Activated naive CD4-positive, alpha-beta T cell treated with anti-CD3 and anti-CD28 coated beads for 36 hours (primary cell): ENCODE data around the gene MST1R. TPM values are rescaled to one million over a fixed set of nuclear protein-coding genes. Genes with fewer than 3 reads are reported as not detected.
A peak's percentile ranks its signal among the peaks of the same experiment; 100 is the strongest.
"Not testable (repeated sequence)": the region's sequence is repeated elsewhere in the genome, so short reads cannot be mapped to it uniquely, and the experiment has no call there.

Experiments used
- CTCF ChIA-PET: fragments of 350-600 bp; sonication (Branson Sonifier 250); formaldehyde crosslinking; loops from one replicate; lab custom pipeline; 2021; ENCODE audit warnings: antibody characterized with exemption; lab: Charles Lee
- DNase-seq: peaks from one replicate; pipeline ENCODE4 v3.0.0-alpha.2; 2020
- H3K27ac Mint-ChIP-seq: one replicate; pipeline ENCODE4 v1.8.0; 2021; ENCODE audit warnings: mild to moderate bottlenecking, mixed read lengths
- H3K27me3 Mint-ChIP-seq: one replicate; pipeline ENCODE4 v1.8.0; 2021; ENCODE audit warnings: low read depth, mixed read lengths
- H3K36me3 Mint-ChIP-seq: one replicate; pipeline ENCODE4 v1.8.0; 2021; ENCODE audit warnings: low read depth, mixed read lengths
- H3K4me1 Mint-ChIP-seq: one replicate; pipeline ENCODE4 v1.8.0; 2021; ENCODE audit warnings: low read depth, mixed read lengths
- H3K4me3 Mint-ChIP-seq: one replicate; pipeline ENCODE4 v1.8.0; 2021; ENCODE audit warnings: mild to moderate bottlenecking, moderate library complexity, mixed read lengths
- H3K9me3 Mint-ChIP-seq: one replicate; pipeline ENCODE4 v1.8.0; 2021; ENCODE audit warnings: mixed read lengths
- intact Hi-C: fragments of 100-400 bp; cut with micrococcal nuclease; formaldehyde crosslinking; loops from one replicate; pipeline ENCODE4 v1.15.1; 2023
- total RNA-seq, 2 experiments: library from RNA; stranded (reverse); gene quantifications; one replicate each; pipeline ENCODE4 v1.2.3, GENCODE V29; 2021

Gene MST1R
- total RNA-seq, 2 experiments from 2014 or later: 0.27 to 0.41 TPM

- DNase-seq: no peak
- Mint-ChIP-seq H3K27ac (peak overlapping the region; percentile 70), H3K9me3 (no peaks in the 10 kb centered on the region), H3K27me3 (no peaks in the 10 kb centered on the region), H3K4me3 (peak overlapping the region; percentile 81), H3K4me1 (peaks cover 32% of the 10 kb centered on the region), H3K36me3 (no peaks in the 10 kb centered on the region)
- intact Hi-C loops: loop anchor here (1.0 to 2.0 kb wide), 3 partner anchors 12 to 160 kb away; partner anchors contain the start of genes RBM5, RBM6 and TRAIP
- CTCF ChIA-PET: interaction anchor here (0.7 to 1.6 kb wide), 4 partner anchors 8 to 89 kb away, joined by 3 to 4 read pairs (median 3); partner anchors contain the start of gene TRAIP
Measured at GRCh38 chr3:49928481-49929017, 24.9 kb upstream of the MST1R start.

GRCh38 chr3:49927798-49928197, 24.1 kb upstream of the MST1R start:
- intact Hi-C loops: loop anchor here (2.0 kb wide), 1 partner anchor 161 kb away; the partner anchor contains the start of gene RBM5

GRCh38 chr3:49926117-49926728, 22.6 kb upstream of the MST1R start:
- Mint-ChIP-seq H3K27ac (no peak overlapping the region), H3K4me3 (no peak overlapping the region), H3K4me1 (peaks cover 31% of the 10 kb centered on the region), H3K9me3 (no peaks in the 10 kb centered on the region), H3K27me3 (no peaks in the 10 kb centered on the region), H3K36me3 (no peaks in the 10 kb centered on the region)
- CTCF ChIA-PET: no interaction called here
- no peak for DNase-seq
- intact Hi-C loops: no loop called here

More at GRCh38 chr3:49927798-49928197, 24.1 kb upstream of the MST1R start:
- CTCF ChIA-PET: interaction anchor here (0.7 to 1.6 kb wide), 2 partner anchors 9 to 21 kb away, joined by 3 to 4 read pairs; no protein-coding TSS in a partner anchor
- no peak for DNase-seq
- Mint-ChIP-seq H3K4me1 (peaks cover 32% of the 10 kb centered on the region), H3K4me3 (no peak overlapping the region), H3K27ac (no peak overlapping the region), H3K36me3 (no peaks in the 10 kb centered on the region), H3K27me3 (no peaks in the 10 kb centered on the region), H3K9me3 (no peaks in the 10 kb centered on the region)

- no peaks in the 10 kb centered on the region for H3K27me3 Mint-ChIP-seq
- no peaks in the 10 kb centered on the region for H3K9me3 Mint-ChIP-seq
- peaks cover 26% of the 10 kb centered on the region for H3K4me1 Mint-ChIP-seq
- CTCF ChIA-PET: interaction anchor here (0.7 kb wide), 1 partner anchor 884 kb away, joined by 3 read pairs; no protein-coding TSS in a partner anchor
- intact Hi-C loops: no loop called here
- no peak overlapping the region for H3K4me3 Mint-ChIP-seq
- no peak overlapping the region for H3K27ac Mint-ChIP-seq
- DNase-seq: no peak
- no peaks in the 10 kb centered on the region for H3K36me3 Mint-ChIP-seq
Measured at GRCh38 chr3:49925485-49925884, 21.8 kb upstream of the MST1R start.

- H3K4me3 Mint-ChIP-seq: no peak overlapping the region
- H3K27ac Mint-ChIP-seq: no peak overlapping the region
- intact Hi-C loops: no loop called here
- peaks cover 18% of the 10 kb centered on the region for H3K4me1 Mint-ChIP-seq
- H3K36me3 Mint-ChIP-seq: no peaks in the 10 kb centered on the region
- no peaks in the 10 kb centered on the region for H3K27me3 Mint-ChIP-seq
- no peak for DNase-seq
- CTCF ChIA-PET: interaction anchor here (0.6 kb wide), 1 partner anchor 11 kb away, joined by 6 read pairs; no protein-coding TSS in a partner anchor
- H3K9me3 Mint-ChIP-seq: no peaks in the 10 kb centered on the region
Measured at GRCh38 chr3:49924683-49925082, 21.0 kb upstream of the MST1R start.

DNA sequence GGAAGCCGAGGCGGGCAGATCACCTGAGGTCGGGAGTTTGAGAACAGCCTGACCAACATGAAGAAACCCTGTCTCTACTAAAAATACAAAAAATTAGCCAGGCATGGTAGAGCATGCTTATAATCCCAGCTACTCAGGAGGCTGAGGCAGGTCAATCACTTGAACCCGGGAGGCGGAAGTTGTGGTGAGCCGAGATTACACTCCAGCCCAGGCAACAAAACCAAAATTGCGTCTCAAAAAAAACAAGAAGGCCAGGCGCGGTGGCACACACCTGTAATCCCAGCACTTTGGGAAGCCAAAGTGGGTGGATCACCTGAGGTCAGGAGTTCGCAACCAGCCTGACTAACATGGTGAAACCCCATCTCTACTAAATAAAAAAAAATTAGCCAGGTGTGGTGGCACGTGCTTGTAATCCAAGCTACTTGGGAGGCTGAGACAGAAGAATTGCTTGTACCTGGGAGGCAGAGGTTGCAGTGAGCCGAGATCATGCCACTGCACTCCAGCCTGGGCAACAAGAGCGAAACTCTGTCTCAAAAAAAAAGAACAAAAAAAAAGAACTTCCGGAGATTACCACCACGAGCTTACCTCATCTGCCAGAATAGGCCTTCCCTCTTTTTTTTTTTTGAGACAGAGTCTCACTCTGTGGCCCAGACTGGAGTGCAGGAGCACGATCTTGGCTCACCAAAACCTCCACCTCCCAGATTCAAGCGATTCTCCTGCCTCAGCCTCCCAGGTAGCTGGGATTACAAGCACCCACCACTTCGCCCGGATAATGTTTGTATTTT, 14.3 kb upstream of the MST1R start:
- DNase-seq, H3K36me3 Mint-ChIP-seq, H3K27me3 Mint-ChIP-seq, intact Hi-C loops, H3K27ac Mint-ChIP-seq, CTCF ChIA-PET, H3K9me3 Mint-ChIP-seq, H3K4me3 Mint-ChIP-seq, H3K4me1 Mint-ChIP-seq: not testable (repeated sequence)

DNA sequence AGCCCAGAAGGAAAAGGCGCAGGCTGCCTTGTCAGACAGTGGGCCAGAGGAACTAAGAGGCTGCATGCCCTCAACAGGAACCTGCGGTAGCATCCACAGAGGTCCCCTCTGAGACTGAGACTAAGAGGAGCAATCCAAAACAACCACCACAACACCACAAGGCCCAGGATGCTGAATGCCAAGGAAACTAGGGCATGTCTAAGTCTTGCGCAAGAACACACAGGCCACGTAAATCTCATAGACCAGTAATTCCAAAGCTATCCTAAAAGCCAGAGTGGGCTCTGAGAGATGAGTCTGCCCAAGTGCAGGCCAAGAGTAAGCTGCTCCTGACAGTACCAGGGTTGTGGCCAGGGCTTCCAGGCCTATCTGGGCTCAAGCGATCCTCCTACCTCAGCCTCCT, 13.0 kb upstream of the MST1R start:
- Mint-ChIP-seq H3K27me3 (no peaks in the 10 kb centered on the region), H3K9me3 (no peaks in the 10 kb centered on the region), H3K4me1 (peaks cover 2% of the 10 kb centered on the region), H3K27ac (no peak overlapping the region), H3K36me3 (peaks cover 1% of the 10 kb centered on the region), H3K4me3 (no peak overlapping the region)
- DNase-seq: no peak
- intact Hi-C loops: no loop called here
- CTCF ChIA-PET: interaction anchor here (1.7 kb wide), 1 partner anchor 12 kb away, joined by 6 read pairs; no protein-coding TSS in a partner anchor

DNA sequence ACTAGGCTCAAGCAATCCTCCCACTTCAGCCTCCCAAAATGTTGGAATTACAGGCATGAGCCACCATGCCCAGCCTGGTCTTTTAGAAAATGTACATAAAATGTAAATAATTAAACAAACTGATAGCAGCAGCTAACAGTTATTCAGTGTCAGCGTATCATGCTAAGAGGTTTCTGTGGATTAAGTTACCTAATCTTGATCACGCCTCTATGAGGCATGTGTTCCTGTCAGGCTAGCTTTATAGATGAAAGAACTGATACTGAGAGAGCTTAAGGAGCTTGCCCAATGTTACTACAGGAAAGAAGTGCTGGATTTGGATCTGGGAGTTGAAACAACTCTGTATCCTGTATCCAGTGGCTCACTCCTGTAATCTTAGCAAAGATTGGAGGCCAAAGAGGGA, 11.2 kb upstream of the MST1R start:
- Mint-ChIP-seq H3K27me3 (no peaks in the 10 kb centered on the region), H3K4me1 (peaks cover 2% of the 10 kb centered on the region), H3K4me3 (no peak overlapping the region), H3K36me3 (peaks cover 9% of the 10 kb centered on the region), H3K27ac (no peak overlapping the region), H3K9me3 (no peaks in the 10 kb centered on the region)
- intact Hi-C loops: no loop called here
- no peak for DNase-seq
- CTCF ChIA-PET: interaction anchor here (1.7 to 2.3 kb wide), 2 partner anchors 10 to 76 kb away, joined by 6 to 8 read pairs; no protein-coding TSS in a partner anchor

- Mint-ChIP-seq H3K9me3 (no peaks in the 10 kb centered on the region), H3K27me3 (no peaks in the 10 kb centered on the region), H3K4me3 (no peak overlapping the region), H3K27ac (no peak overlapping the region), H3K4me1 (no peaks in the 10 kb centered on the region), H3K36me3 (peaks cover 11% of the 10 kb centered on the region)
- CTCF ChIA-PET: interaction anchor here (1.3 kb wide), 1 partner anchor 17 kb away, joined by 3 read pairs; the partner anchor contains the start of gene MON1A
- intact Hi-C loops: no loop called here
- no peak for DNase-seq
Measured at GRCh38 chr3:49912881-49913281, 9.2 kb upstream of the MST1R start.

DNA sequence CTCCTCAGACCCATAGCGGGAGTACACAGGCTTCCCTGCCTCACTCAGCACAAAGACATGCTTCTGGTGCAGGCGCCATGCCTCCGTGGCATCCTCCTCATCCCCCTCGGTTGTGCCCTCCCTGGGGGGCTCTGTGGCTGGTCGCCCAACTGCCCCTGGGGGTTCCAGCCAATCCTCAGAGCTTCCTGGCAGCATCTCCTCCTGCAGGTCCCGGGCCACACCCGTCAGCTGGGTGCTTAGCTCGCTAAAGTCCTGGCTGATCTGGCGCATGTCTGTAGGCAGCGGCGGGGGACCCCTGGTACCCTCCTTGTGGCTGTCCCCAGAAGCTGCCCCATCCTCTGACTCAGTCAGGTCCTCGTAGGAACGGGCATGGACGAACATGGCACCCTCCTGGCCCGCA, 7.9 kb upstream of the MST1R start:
- intact Hi-C loops: no loop called here
- H3K4me3 Mint-ChIP-seq: no peak overlapping the region
- CTCF ChIA-PET: no interaction called here

GRCh38 chr3:49911124-49911420, 7.4 kb upstream of the MST1R start:
- intact Hi-C loops: no loop called here
- Mint-ChIP-seq H3K27me3 (no peaks in the 10 kb centered on the region), H3K27ac (no peak overlapping the region), H3K9me3 (no peaks in the 10 kb centered on the region), H3K4me1 (peaks cover 9% of the 10 kb centered on the region), H3K36me3 (peaks cover 11% of the 10 kb centered on the region), H3K4me3 (no peak overlapping the region)
- no peak for DNase-seq
- CTCF ChIA-PET: no interaction called here

More for the DNA sequence above, 7.9 kb upstream of the MST1R start:
- Mint-ChIP-seq H3K4me1 (peaks cover 3% of the 10 kb centered on the region), H3K9me3 (no peaks in the 10 kb centered on the region), H3K27me3 (no peaks in the 10 kb centered on the region), H3K27ac (no peak overlapping the region), H3K36me3 (peaks cover 11% of the 10 kb centered on the region)
- DNase-seq: no peak

- intact Hi-C loops: no loop called here
- Mint-ChIP-seq H3K4me1 (peaks cover 14% of the 10 kb centered on the region), H3K36me3 (peaks cover 11% of the 10 kb centered on the region), H3K9me3 (no peaks in the 10 kb centered on the region), H3K27ac (no peak overlapping the region), H3K4me3 (no peak overlapping the region), H3K27me3 (no peaks in the 10 kb centered on the region)
- CTCF ChIA-PET: no interaction called here
- no peak for DNase-seq
Measured at GRCh38 chr3:49910409-49911123, 6.9 kb upstream of the MST1R start.
